NCI-H1105 treated with DMSO at 0.1 percent for 48 hours (cell line): Measurements from ENCODE around the gene RNU6-8.

ENCODE experiments used
- DNase-seq: peaks from one replicate; lab custom pipeline; 2025; lab: John Stamatoyannopoulos, UW

The RNU6-8 gene

DNA sequence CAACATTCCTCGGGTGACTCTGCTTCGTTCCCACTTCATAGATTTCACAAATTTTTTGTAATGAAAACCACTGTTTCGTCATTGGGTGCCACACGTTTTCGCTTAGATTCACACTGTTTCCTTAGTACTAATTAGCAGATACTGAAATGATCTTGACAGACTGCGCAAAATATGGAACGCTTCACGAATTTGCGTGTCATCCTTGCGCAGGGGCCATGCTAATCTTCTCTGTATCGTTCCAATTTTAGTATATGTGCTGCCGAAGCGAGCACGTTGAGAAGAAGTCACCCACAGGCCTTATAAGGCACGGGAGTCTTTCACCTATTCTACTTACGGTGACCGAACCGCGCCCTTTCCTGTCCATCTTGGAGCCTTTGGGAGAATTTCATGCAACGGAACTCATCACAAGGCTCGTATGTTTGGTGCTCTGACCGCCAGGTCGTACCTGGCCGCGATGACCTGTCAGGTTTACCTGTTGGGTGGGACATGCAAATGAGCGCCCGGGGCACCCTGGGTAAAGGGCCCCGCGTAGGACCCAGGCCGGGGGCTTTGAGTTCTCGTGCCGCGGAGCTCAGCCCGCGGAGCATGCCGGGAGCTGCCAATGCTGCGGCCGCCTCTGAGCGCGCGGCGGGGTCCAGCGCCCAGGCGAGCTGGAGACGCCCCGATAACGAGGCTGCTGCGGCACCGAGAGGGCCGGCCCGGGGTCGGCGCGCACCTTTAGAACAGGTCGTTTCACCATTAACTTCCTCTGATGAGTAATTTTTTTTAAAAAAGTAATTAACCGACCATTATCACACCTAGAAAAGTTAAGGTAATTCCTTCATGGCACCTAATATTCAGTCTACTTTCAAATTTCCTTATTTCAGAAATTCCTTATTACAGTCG lies at the start of gene RNU6-8:
RNU6-8 (minus strand) TSS at position 272 of the 885 bp plus-strand sequence.
- DNase-seq: peak; percentile 92

DNA sequence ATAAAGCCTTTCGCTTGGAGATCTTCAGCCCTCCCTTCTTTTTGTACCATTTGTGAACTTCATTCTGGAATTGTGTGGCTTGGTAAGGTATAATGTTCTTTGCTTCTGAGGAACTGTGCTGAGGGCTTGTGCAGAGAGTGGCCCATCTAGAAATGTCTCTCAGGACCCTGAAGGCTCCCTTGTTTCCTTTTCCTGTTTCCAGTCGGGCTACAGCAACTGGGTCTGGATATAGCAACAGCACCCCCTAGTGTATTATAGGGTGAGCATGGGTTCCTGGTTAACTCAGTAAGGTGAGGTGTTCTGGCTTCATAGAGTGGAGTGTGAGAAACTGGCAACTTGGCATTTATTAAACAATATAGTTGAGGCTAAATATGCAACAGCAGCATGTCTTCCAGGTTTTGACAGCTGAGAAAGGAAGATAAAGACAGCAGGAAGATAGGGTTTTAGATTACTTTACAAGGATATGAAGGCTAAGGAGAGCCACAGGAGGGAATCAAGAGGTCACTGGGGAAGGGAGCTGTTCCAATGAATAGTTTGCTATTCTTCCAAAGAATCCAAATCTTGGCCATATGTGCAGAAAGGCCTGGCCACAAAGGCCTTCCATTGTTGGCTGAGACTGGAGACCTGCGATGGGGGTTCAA lies 49.1 kb upstream of the RNU6-8 start:
- peak; percentile 81 for DNase-seq

DNA sequence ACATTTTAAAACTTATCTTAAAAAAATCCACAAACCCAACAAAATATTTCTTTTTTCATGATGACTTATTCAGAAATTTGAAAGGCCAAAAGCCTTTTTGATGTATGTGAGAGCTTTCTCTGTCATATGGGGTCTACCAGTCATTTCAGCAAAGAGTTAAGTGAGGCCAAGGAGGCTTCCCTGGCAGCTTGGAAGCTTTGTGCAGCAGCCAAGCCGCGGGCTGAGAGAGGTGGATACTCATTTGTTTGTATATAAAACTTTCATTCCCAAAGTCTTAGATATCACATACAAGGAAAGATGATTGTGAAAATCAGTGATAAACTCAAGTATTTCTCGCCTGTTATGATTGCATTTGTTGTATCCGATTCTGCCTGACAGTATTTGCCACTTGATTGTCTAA lies 48.5 kb upstream of the RNU6-8 start:
- DNase-seq: no peak

DNA sequence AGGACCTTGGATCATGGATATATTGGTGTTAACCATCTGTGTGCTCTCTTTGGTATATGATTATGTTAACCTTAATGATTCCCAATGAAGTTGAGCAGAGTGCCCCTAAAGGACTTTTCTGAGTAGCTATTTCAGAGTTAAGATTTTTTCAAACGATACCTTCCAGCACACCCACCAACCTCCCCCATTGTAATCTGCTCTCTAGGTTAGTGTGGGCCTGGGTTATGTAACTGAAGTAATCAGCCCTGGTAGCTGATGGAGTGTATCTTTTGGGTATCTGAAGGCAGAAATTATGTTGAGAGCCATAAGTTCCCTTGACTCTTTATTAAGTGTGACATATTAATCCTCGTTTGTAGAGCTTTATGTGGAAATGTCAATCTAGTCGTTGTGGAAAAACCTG lies 47.6 kb upstream of the RNU6-8 start:
- no peak for DNase-seq

DNA sequence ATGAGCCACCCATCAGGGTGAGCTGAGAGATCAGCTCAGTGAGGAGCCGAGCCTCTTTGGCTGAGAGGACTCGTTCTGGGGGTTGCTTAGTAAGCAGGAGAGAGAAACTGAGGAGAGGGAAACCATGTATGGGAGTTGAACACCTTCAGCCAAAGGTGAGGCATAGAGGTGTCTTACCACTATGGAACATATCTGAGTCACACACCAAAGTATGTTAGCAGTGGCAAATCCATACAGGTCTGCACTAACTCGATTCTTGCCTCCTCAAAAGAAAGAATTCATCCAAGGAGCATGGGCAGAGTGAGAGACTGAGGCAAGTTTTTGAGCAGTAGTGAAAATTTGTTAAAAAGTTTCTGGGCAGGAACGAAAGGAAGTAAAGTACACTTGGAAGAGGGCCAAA lies 46.7 kb upstream of the RNU6-8 start:
- DNase-seq: no peak

DNA sequence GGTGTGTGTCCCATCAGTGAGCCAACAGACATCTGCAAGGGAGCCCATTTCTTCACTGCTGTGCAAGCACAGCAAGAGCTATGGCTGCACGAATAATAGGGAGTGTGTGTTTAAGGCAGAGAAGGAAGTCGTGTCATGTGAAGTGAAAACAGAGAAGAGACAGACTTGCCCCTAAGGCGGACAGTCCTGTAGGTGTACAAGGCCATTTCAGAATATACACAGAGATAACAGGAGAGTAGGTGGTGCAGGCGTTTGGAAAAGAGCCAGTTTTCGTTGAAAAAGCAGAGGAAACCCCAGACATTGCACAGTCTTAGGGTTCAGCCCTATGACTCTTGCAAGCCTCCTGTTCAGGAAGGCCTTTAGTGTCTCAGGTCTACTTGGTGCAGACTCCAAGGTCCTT lies 46.3 kb upstream of the RNU6-8 start:
- no peak for DNase-seq

DNA sequence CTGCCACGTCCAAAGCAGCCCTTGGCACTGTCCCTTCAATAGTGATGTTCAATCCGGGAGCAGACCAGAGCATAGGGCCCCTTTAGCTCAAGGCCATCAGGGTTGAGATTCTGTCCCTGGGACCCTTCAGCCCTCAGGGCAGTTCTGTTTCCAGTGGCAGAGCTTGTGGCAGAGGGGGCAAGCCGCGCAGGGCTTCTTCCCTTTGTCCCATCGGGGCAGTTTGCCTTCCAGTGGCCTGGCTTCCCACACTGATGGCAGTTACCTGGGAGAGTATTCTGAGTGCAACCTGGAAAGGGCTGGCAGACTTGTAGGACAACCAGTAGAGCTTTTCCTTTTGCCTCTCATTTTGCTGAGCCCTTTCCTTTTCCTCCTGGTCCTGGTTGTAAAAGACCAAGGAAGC lies 43.7 kb upstream of the RNU6-8 start:
- DNase-seq: no peak

DNA sequence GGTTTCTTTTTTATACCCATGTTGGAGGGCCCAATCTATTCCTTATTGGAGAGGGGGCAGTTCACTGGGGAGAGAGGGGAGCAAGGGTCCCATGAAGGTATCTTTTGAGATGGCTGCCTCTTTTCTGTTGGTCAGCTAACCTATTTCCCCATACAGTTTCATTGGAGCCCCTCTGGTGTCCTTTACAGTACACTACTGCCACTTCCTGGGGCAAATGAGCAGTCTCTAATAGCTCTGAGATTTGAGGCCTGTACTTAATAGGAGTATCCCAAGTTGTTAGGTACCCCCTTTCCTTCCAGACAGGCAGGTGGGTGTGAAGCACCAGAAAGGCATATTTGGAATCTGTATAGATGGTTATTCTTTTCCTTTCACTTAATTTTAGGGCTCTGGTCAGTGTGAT lies 41.3 kb upstream of the RNU6-8 start:
- DNase-seq: no peak

DNA sequence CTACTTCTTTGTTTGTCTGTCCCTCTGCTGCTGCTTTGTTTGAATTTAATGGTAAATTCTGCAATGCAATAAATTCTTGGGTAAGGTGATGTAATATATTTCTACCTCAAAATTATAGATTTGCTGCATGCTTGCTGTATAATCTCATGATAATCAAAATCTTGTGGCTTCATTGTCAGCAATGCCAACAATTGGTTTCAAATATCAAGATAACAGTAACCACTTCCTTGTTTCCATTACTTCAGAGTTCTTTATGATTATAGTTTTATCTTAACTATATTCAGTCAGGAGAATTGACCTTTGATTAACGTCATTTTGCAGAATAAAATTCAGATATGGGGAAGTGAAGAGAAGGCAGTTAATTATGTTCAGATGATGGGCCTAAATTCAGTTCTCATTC lies 30.2 kb upstream of the RNU6-8 start:
- DNase-seq: no peak

DNA sequence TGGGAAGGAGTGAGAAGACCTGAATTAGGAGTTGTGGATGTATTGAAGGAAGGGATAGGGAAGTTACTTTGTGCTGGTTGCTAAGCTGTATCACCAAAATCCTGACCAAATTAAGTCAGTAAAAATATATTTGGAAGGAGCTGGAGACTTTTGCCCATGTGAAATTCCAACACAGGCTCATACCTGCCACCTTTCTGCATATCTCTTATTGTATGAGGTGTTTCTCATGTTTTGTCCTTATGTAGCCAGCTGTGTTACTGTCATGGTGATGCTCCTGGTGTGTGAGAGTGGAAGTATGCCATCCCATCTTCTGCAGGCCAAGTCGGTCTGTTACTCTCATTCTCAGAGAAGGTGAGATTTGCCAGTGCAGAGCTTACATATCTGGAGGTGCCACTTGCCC lies 29.4 kb upstream of the RNU6-8 start:
- DNase-seq: no peak

DNA sequence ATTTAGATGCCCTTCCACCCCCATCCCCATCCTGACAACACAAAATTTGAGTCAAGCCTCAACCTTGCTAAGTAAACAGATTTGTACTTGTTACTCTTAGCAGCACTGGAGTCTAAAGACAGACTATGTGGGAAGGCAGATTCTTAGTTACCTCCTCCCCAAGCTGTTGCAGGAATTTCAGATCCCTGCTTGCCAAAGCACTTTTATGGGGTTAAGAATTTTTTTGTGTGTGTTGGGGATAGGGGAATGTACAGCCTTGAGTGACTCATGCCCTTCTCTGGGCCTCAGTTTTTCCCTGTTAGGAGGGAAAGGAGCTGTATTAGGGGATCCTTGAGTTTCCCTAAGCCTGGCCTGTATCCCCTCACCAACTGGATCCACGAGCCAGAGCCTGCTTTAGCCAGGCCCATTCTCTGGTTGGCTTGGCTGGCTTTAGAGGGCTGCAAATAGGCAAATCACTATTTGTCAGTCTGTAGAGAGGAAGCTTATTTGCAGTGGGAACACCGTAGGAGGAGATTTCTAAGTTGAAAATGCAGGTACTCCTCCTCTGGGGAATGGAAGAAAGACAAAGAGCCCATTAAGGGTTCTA lies 27.7 kb upstream of the RNU6-8 start:
- DNase-seq: no peak

DNA sequence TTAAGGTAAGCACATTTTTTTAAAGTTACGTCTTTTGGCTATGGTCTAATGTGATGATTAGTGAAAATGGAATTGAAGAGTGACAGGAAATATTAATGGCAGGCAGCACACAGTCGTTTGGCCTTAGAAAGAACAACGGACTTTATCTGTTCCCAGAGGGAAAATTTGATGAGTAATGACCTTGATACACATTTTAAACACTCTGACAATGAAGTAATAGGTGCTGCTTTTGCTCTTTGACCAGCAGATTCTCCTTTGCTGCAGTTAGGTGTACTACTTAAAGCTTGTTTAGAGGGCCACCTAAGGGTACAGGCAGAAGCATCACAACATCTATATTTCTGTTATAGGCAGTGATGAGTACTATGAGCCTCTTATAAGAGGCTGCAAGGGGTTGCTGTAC lies 27.1 kb upstream of the RNU6-8 start:
- no peak for DNase-seq

DNA sequence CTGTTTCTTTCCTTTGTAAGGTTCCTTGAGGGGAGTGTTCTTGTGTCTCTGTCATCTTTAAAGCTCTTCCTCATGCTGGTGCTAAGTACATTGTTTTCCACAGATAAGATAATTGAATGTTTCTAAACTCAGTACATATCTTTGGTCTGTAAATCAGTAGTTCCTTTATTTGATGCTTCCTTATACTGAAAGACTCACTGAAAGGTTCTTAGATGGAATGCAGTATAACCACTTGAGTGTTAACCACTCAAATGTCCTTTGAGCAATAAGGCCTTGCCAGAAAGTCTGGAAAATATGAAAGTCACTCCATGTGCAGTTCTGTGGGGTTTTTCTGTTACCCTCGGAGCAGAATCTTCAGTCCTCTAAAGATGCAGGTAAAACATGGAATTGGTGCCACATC lies 23.0 kb upstream of the RNU6-8 start:
- no peak for DNase-seq

DNA sequence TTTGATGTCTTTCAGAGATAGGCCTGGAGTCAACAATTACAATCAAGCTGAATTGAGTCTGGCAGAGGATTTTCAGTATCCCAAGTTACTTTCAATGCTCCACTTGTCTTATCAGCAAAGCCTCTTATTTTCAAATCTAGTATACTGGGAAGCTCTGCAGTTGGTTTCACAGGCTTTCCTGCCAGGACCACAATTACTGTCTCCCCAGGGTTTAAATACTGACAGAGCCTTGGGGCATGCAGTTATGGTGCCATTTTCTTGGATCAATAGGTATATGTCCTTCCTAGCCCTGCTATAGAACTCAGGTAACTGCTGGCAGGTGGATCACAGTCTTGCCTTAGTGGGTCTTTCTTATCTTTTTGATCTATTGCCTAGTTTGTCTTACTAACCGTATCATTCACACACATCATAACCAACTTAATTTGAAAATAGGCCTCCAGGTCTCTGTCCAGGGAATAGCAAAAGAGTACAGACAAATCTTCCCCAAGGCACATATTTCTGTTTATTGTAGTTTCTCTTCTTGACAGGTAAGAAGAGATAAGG lies 22.4 kb upstream of the RNU6-8 start:
- DNase-seq: no peak

DNA sequence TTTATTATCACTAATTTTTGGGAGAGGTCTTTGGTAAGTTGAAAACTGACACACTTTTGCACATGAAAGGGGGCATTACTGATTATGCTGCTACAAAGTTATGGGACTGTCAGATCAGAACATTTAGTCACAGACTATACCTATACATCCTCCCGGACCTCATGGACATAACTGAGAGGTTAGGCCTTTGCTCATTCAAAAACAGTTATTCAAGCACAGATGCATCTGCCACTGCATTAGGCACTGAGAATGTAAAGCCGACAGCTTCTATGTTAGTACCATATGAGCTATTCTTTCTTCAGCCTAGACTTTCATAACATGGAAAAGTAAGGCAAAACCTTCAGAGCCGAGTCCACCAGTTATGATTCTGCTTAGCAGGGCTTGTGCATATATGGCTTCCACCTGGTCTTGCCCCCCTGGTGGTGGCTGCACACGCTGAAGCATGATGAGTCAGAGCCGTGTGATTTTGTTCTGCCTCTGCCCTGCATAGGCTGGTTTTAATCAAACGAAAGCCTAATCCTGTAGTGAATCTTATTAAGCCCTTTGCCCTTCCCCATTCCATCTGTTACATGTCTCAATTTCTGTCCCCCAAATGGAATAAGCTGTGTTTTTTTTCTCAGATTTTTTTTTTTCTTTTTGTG lies 21.8 kb upstream of the RNU6-8 start:
- DNase-seq: no peak

DNA sequence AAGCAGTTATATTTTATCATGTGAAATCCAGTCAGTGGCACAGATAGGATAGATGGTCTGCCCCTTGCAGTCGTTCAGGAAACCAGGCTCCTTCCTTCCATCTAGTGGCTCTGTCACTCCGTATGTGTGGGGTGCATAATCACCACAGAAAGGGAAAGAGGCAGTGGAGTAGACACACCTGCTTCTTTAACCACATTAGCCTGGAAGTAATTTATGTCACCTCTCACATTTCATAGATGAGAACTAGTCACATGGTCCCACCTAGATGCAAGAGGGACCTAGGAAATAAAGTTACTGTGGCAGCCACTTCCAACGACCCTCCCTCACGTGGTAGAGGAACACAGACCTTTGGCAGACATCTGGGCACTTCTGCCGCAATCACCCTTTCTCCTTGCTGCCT lies 14.2 kb upstream of the RNU6-8 start:
- DNase-seq: peak; percentile 90

DNA sequence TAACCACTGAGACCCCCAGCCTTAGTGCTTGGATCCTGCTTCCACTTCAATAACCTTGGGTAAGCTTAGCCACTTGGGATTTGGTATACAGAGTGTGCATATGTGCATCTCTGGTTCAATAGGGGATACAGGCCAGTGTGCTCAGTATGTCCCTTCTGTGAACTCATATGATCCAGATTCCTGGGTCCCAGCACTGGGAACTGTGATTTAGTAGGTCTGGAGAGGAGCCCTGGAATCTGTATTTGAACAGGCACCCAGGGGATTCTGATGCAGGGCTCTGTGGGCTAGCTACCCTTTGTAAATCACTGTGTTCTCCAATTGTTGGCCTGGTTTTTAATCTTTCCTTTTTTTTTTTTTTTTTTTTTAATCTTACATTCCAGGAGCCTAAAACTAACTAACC lies 9.8 kb upstream of the RNU6-8 start:
- no peak for DNase-seq

DNA sequence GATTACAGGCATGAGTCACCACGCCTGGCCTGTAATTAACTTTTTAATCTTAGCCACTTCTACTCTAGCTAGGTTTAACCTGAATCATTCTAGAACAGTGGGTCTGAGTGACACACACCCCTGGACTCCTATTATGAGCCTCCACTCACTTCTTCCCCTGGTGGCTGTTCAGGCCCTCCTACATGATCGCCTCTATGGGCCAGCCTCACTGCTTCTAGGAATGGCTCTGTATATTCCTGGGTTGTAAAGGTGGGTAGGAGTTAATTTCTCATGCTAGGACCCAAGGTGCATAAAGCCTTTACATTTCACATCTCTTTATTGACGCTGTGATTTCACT lies 8.0 kb upstream of the RNU6-8 start:
- no peak for DNase-seq

DNA sequence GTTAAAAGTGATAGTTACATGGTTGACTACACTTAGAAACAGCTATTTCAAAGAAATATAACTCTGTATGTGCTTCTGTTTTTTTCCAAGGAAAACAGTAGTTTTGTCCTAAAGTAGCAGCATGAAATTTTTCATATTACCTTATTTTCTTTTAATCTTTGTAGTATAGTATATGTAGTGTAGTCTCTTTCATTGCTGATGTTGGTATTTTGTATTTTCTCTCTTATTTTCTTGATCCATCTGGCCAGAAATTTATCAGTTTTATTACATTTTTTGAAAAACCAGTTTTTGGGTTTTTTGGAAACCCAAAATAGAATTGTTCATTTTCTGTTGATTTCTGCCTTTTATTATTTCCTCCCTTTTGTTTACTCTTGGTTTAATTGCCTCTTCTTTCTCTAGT lies 6.4 kb upstream of the RNU6-8 start:
- no peak for DNase-seq

DNA sequence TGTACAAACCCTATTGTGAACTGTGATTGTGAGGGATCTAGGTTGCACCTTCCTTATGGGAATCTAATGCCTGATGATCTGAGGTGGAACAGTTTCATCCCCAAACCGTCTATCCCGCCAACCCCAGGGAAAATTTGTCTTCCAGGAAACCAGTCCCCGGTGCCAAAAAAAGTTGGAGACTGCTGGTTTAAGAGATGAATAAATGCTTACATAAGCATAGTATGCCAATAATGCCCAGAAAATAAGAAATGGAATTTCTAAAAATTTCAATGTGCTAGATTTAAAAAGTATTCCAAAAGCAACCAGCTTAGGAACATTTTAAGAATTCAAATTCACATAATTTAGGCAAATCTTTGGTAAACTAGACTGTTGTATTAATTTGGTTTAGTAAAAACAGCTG lies 5.4 kb upstream of the RNU6-8 start:
- DNase-seq: no peak

DNA sequence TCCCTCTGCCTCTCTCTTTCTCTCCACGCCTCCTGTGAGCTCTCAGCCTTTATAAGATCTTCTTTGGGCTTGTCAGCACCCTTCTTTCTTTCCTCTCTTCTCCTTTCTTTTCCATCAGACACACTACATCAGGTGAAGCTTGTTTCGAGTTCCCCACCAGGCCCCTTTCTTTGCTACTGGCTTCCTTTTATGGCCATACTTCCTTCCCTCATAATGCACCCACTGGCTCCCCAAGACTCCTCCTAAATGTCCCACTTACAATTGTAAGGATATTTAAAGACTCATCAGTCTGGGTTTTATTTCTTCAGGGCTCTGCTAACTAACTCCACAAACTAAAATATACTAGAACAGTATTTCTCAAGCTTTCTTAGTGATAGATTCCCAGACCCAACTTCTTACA lies 3.5 kb upstream of the RNU6-8 start:
- DNase-seq: no peak

DNA sequence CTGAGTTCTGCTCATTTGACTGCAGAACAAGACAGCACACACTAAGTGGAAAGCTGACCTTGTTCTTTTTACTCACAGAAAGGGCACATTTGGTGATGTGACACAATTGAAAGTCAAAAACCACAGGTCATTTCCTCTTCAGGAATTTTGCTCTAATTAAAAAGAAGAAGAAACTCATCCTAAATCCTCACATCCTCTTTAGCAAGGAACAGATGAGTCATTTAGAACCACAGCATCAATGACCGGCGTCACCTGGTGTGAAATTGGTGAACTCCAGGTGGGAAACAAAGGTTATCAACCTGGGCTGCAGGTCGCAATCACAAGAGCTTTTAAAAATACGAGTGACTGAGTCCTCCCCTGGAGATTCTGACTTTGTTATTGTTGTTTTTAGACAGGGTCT lies 2.9 kb upstream of the RNU6-8 start:
- no peak for DNase-seq

DNA sequence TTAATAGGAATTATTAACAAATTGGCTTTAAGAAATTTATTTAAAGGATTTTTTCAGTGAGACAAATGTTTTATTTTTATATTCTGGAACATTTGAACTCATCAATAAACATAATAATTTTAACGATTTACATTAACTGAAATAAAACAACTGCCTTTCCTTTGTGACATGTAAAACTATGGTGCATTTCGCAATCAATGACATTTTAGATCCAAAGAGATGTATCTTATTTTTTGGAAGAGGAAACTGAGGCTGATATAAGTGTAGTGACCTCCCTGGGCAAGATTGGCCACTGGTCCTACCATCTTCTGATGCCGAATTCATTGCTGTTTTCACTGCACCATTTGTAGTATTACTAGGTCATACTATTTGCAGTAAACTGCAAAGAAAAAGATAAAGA lies 2.5 kb upstream of the RNU6-8 start:
- no peak for DNase-seq
